IMR-90 (cell line): ENCODE results near the gene DOCK1. TPM values are rescaled to one million over a fixed set of nuclear protein-coding genes. Genes with fewer than 3 reads are reported as not detected.

Experiments used
- ATAC-seq: fragments of 200-7000 bp; cut with Tn5 transposase; 2 replicates; pipeline ENCODE4 v1.9.1; 2020; ENCODE audit warnings: low read depth, mild to moderate bottlenecking, moderate library complexity
- BruUV-seq: library from RNA; stranded (reverse); fragments of 400-500 nt; replicated peaks from 2 replicates; lab custom pipeline; 2021; lab: Mats Ljungman, UMichigan
- CTCF ChIA-PET: fragments of 300-600 bp; formaldehyde crosslinking; extraction: SDS; loops from one replicate; lab custom pipeline; 2021; ENCODE audit warnings: antibody characterized with exemption; lab: Yijun Ruan, JAX
- POLR2A ChIA-PET: fragments of 300-600 bp; sonication (Branson Sonifier 250); formaldehyde crosslinking; loops from one replicate; lab custom pipeline; 2022; ENCODE audit warnings: antibody characterized with exemption; ENCODE audit not compliant: unreplicated experiment; lab: Charles Lee
- DNase-seq: peaks from one replicate; pipeline ENCODE4 v3.0.0; 2013
- H2AFZ ChIP-seq: replicated peaks from 2 replicates; pipeline ENCODE3; 2013; ENCODE audit warnings: low read length, mild to moderate bottlenecking; ENCODE audit not compliant: poor library complexity
- H2AK5ac ChIP-seq: 2 replicates; pipeline ENCODE4 v1.6.1; 2013; ENCODE audit warnings: low read depth, low read length, inconsistent platforms
- H2AK9ac ChIP-seq: replicated peaks from 2 replicates; pipeline ENCODE3; 2013; ENCODE audit warnings: mild to moderate bottlenecking, low read depth, low read length, moderate library complexity; ENCODE audit not compliant: poor library complexity
- H2BK120ac ChIP-seq: 2 replicates; pipeline ENCODE4 v1.6.1; 2013; ENCODE audit warnings: low read depth, low read length, inconsistent platforms
- H2BK15ac ChIP-seq: 3 replicates; pipeline ENCODE4 v1.6.1; 2013; ENCODE audit warnings: low read depth, low read length, inconsistent platforms
- H2BK20ac ChIP-seq: 2 replicates; pipeline ENCODE4 v1.6.1; 2013; ENCODE audit warnings: low read depth, mild to moderate bottlenecking, inconsistent platforms, low read length, moderate library complexity
- H2BK5ac ChIP-seq: 2 replicates; pipeline ENCODE4 v1.6.1; 2013; ENCODE audit warnings: mild to moderate bottlenecking, low read depth, low read length, inconsistent platforms; ENCODE audit not compliant: poor library complexity, severe bottlenecking
- H3K14ac ChIP-seq: replicated peaks from 2 replicates; pipeline ENCODE4 v1.6.1; 2013; ENCODE audit warnings: low read depth, low read length, inconsistent platforms
- H3K18ac ChIP-seq: 2 replicates; pipeline ENCODE4 v1.6.1; 2013; ENCODE audit warnings: low read depth, low read length, control low read depth
- H3K23ac ChIP-seq: 2 replicates; pipeline ENCODE4 v1.6.1; 2013; ENCODE audit warnings: low read depth, low read length, inconsistent platforms
- H3K27ac ChIP-seq: 2 replicates; pipeline ENCODE4 v1.5.1; 2013; ENCODE audit warnings: mild to moderate bottlenecking, control low read depth, low read length; ENCODE audit not compliant: insufficient read depth
- H3K27me3 ChIP-seq: 2 replicates; pipeline ENCODE4 v1.6.1; 2013; ENCODE audit warnings: low read length; ENCODE audit not compliant: control insufficient read depth, insufficient read depth
- H3K36me3 ChIP-seq: 2 replicates; pipeline ENCODE4 v1.6.1; 2013; ENCODE audit warnings: low read length, mixed read lengths; ENCODE audit not compliant: control insufficient read depth, insufficient read depth
- H3K4ac ChIP-seq: 2 replicates; pipeline ENCODE4 v1.6.1; 2013; ENCODE audit warnings: low read depth, low read length, inconsistent platforms
- H3K4me1 ChIP-seq: 2 replicates; pipeline ENCODE4 v1.6.1; 2013; ENCODE audit warnings: low read length, mixed read lengths; ENCODE audit not compliant: control insufficient read depth, insufficient read depth
- H3K4me2 ChIP-seq: 2 replicates; pipeline ENCODE4 v1.6.1; 2013; ENCODE audit warnings: low read depth, mild to moderate bottlenecking, control low read depth, low read length, moderate library complexity
- H3K4me3 ChIP-seq: 2 replicates; pipeline ENCODE4 v1.5.1; 2013; ENCODE audit warnings: low read depth, mild to moderate bottlenecking, control low read depth, low read length, moderate library complexity; ENCODE audit not compliant: insufficient read depth
- H3K56ac ChIP-seq: 2 replicates; pipeline ENCODE4 v1.6.1; 2013; ENCODE audit warnings: low read length, inconsistent platforms; ENCODE audit not compliant: insufficient read depth; ENCODE audit errors: extremely low read depth
- H3K79me1 ChIP-seq, 2 experiments: 2 replicates each; pipeline ENCODE4 v1.6.1; 2013; ENCODE audit warnings: low read length in 2 of 2, inconsistent platforms in 1 of 2, low read depth in 1 of 2
- H3K9ac ChIP-seq: 2 replicates; pipeline ENCODE4 v1.6.1; 2013; ENCODE audit warnings: low read depth, low read length, control low read depth
- H3K9me1 ChIP-seq: 2 replicates; pipeline ENCODE4 v1.6.1; 2013; ENCODE audit warnings: low read length, inconsistent platforms; ENCODE audit not compliant: insufficient read depth
- H3K9me3 ChIP-seq: 2 replicates; pipeline ENCODE4 v1.6.1; 2013; ENCODE audit warnings: low read length; ENCODE audit not compliant: control insufficient read depth, insufficient read depth
- H4K20me1 ChIP-seq: 2 replicates; pipeline ENCODE4 v1.6.1; 2013; ENCODE audit warnings: low read length, inconsistent platforms; ENCODE audit not compliant: insufficient read depth
- H4K5ac ChIP-seq: 2 replicates; pipeline ENCODE4 v1.6.1; 2013; ENCODE audit warnings: mild to moderate bottlenecking, low read depth, low read length, control low read depth
- H4K8ac ChIP-seq, 2 experiments: 2 replicates each; pipeline ENCODE4 v1.6.1; 2013; ENCODE audit warnings: low read depth in 2 of 2, low read length in 2 of 2, control low read depth in 1 of 2, inconsistent platforms in 1 of 2
- H4K91ac ChIP-seq: 2 replicates; pipeline ENCODE4 v1.6.1; 2013; ENCODE audit warnings: low read depth, low read length, inconsistent platforms; ENCODE audit not compliant: insufficient read depth
- BHLHE40 ChIP-seq: fragments of 150-350 bp; IDR thresholded peaks from 2 replicates; pipeline ENCODE4 v1.6.1; 2016; ENCODE audit warnings: mild to moderate bottlenecking, low read depth, low read length
- CEBPB ChIP-seq: IDR thresholded peaks from 2 replicates; pipeline ENCODE4 v1.6.1; 2012; ENCODE audit warnings: low read depth, low read length, improper control_type of control experiment
- CHD1 ChIP-seq: IDR thresholded peaks from 2 replicates; pipeline ENCODE4 v1.6.1; 2012; ENCODE audit warnings: low read depth, low read length, improper control_type of control experiment
- FOS ChIP-seq: fragments of 150-350 bp; IDR thresholded peaks from 2 replicates; pipeline ENCODE4 v1.6.1; 2016; ENCODE audit warnings: low read depth, low read length
- MAZ ChIP-seq: IDR thresholded peaks from 2 replicates; pipeline ENCODE4 v1.6.1; 2012; ENCODE audit warnings: low read depth, mild to moderate bottlenecking, low read length, improper control_type of control experiment, moderate library complexity, borderline replicate concordance
- NFE2L2 ChIP-seq: fragments of 150-350 bp; IDR thresholded peaks from 2 replicates; pipeline ENCODE4 v1.6.1; 2016; ENCODE audit warnings: low read depth, mild to moderate bottlenecking, low read length
- POLR2A ChIP-seq: IDR thresholded peaks from 2 replicates; pipeline ENCODE4 v1.6.1; 2012; ENCODE audit warnings: mild to moderate bottlenecking, low read depth, low read length
- RAD21 ChIP-seq: IDR thresholded peaks from 2 replicates; pipeline ENCODE4 v1.6.1; 2012; ENCODE audit warnings: low read length, improper control_type of control experiment
- RCOR1 ChIP-seq: IDR thresholded peaks from 2 replicates; pipeline ENCODE4 v1.6.1; 2012; ENCODE audit warnings: mild to moderate bottlenecking, low read length, improper control_type of control experiment; ENCODE audit not compliant: insufficient replicate concordance
- RFX5 ChIP-seq: IDR thresholded peaks from 2 replicates; pipeline ENCODE4 v1.8.0; 2012; ENCODE audit warnings: low read depth, mild to moderate bottlenecking, low read length, moderate library complexity
- SMC3 ChIP-seq: fragments of 150-350 bp; IDR thresholded peaks from 2 replicates; pipeline ENCODE4 v1.6.1; 2016; ENCODE audit warnings: low read depth, mild to moderate bottlenecking, antibody characterized with exemption, low read length, moderate library complexity
- WGBS, 2 experiments: methylation state at CpG; one replicate each; pipeline versions ENCODE4 v1.1.5 to v1.1.7; 2013; ENCODE audit warnings: missing lambda C conversion rate in 2 of 2; ENCODE audit not compliant: insufficient read length in 1 of 2; ENCODE audit errors: extremely low coverage in 2 of 2; 5-methylcytosine and 5-hydroxymethylcytosine counted together
- dilution Hi-C: fragments of 300-500 bp; cut with HindIII; formaldehyde crosslinking; loops from one replicate; pipeline ENCODE4 v1.14.3; 2018; ENCODE audit warnings: low sequenced_read_pairs; ENCODE audit not compliant: unreplicated experiment
- in situ Hi-C: fragments of 300-500 bp; cut with MboI; formaldehyde crosslinking; loops from 3 replicates; pipeline ENCODE4 v1.14.3; 2019; ENCODE audit warnings: low sequenced_read_pairs, inconsistent platforms, mixed read lengths
- intact Hi-C: fragments of 100-400 bp; cut with micrococcal nuclease; formaldehyde crosslinking; loops from 2 replicates; pipeline ENCODE4 v1.10.0; 2022
- polyA plus RNA-seq, 3 experiments: library from polyadenylated mRNA; depleted of rRNA; stranded (reverse); fragments of >200 nt; gene quantifications; 2 replicates each; pipeline ENCODE4 v1.2.3, GENCODE V29; 2012; ENCODE audit warnings: low replicate concordance in 1 of 3
- total RNA-seq: library from RNA; depleted of rRNA; stranded (reverse); fragments of >200 nt; gene quantifications from 2 replicates; pipeline ENCODE4 v1.2.3, GENCODE V29; 2012

Gene DOCK1
- total and polyA plus RNA-seq, 2 of the 4 experiments (the other 2 are of a cell fraction): 28.2 to 71.0 TPM

DNA sequence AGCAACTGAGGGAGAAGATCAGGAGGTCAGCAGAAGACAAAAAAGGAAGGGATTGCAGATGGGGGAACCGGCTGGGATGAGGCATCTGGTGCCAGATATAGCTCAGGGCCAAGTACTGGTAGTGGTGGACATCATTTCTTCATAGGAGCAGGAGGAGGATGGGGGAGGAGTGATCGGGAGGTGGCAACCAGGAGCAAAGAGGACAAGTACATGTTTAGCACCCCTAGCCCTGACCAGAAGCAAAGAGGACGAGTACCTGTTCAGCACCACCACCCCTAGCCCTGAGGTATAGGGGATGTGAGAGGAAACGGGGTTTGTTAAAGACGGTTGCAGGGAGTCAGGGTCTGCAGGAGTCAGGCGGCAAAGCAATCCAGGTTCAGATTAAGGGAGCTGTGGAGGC is 559.3 kb downstream of the DOCK1 start:
- CTCF ChIA-PET: no interaction called here
- H3K4ac ChIP-seq: no peak overlapping the region
- dilution Hi-C loops: no loop called here

More for the DNA sequence above, 559.3 kb downstream of the DOCK1 start:
- Histone ChIP-seq H2AFZ (no peak overlapping the region), H2AK9ac (no peak overlapping the region), H3K27ac (no peak overlapping the region), H4K91ac (no peak overlapping the region), H2BK120ac (no peak overlapping the region), H4K5ac (no peak overlapping the region), H3K14ac (no peak overlapping the region), H3K4me2 (no peak overlapping the region), H3K4me3 (no peak overlapping the region), H4K20me1 (no peaks in the 10 kb centered on the region), H2AK5ac (no peak overlapping the region), H3K9ac (no peak overlapping the region), H3K36me3 (no peaks in the 10 kb centered on the region), H4K8ac (no peak overlapping the region), H2BK5ac (no peak overlapping the region), H3K23ac (no peak overlapping the region), H3K27me3 (peaks cover 4% of the 10 kb centered on the region; the same call in 1 of the 2 replicates), H2BK15ac (no peak overlapping the region), H3K9me3 (no peaks in the 10 kb centered on the region), H3K9me1 (no peaks in the 10 kb centered on the region), H3K56ac (no peak overlapping the region), H3K79me1 (no peaks in the 10 kb centered on the region), H3K4me1 (no peaks in the 10 kb centered on the region), H2BK20ac (no peak overlapping the region), H3K18ac (no peak overlapping the region)
- BruUV-seq: no TSS peak
- in situ Hi-C loops (no loop called here), intact Hi-C loops (no loop called here)
- WGBS, 2 experiments: no CpG with 5 or more reads among the region's 6 CpGs
- TF ChIP-seq FOS (no peak), RCOR1 (no peak), CHD1 (no peak), CEBPB (no peak), RFX5 (no peak), RAD21 (no peak), NFE2L2 (no peak), BHLHE40 (no peak), POLR2A (no peak), MAZ (no peak), SMC3 (no peak)
- ATAC-seq (no peak), DNase-seq (no peak)
- POLR2A ChIA-PET: no interaction called here
